MCF 10A (cell line): ENCODE measurements around the gene UMAD1. TPM values are rescaled to one million over a fixed set of nuclear protein-coding genes. Genes with fewer than 3 reads are reported as not detected.
A peak's percentile ranks its signal among the peaks of the same experiment; 100 is the strongest.

ENCODE experiments used
- BruUV-seq: library from RNA; stranded (reverse); fragments of 400-500 nt; replicated peaks from 2 replicates; lab custom pipeline; 2021; lab: Mats Ljungman, UMichigan
- CTCF ChIA-PET: fragments of 300-600 bp; sonication (Branson Sonifier 250); formaldehyde crosslinking; extraction: SDS; loops from one replicate; lab custom pipeline; 2021; ENCODE audit warnings: antibody characterized with exemption, inconsistent platforms; lab: Yijun Ruan, JAX
- POLR2A ChIA-PET: fragments of 300-600, 350-650 bp; sonication (Branson Sonifier 250); formaldehyde crosslinking; extraction: SDS; loops from one replicate; lab custom pipeline; 2020; ENCODE audit warnings: antibody characterized with exemption, inconsistent platforms; lab: Yijun Ruan, JAX
- DNase-seq: peaks from one replicate; pipeline ENCODE4 v3.0.0-alpha.2; 2018; ENCODE audit not compliant: unreplicated experiment
- H3K27ac Mint-ChIP-seq: one replicate; pipeline ENCODE4 v1.8.0; 2022; ENCODE audit warnings: mild to moderate bottlenecking, low read depth, mixed read lengths; ENCODE audit not compliant: unreplicated experiment
- H3K27me3 Mint-ChIP-seq: one replicate; pipeline ENCODE4 v1.8.0; 2022; ENCODE audit warnings: mixed read lengths; ENCODE audit not compliant: insufficient read depth, unreplicated experiment
- H3K36me3 Mint-ChIP-seq: one replicate; pipeline ENCODE4 v1.8.0; 2022; ENCODE audit warnings: mild to moderate bottlenecking, moderate library complexity, mixed read lengths; ENCODE audit not compliant: insufficient read depth, unreplicated experiment
- H3K4me1 Mint-ChIP-seq: one replicate; pipeline ENCODE4 v1.8.0; 2022; ENCODE audit warnings: mixed read lengths; ENCODE audit not compliant: insufficient read depth, unreplicated experiment
- H3K4me3 Mint-ChIP-seq: one replicate; pipeline ENCODE4 v1.8.0; 2022; ENCODE audit warnings: mild to moderate bottlenecking, moderate library complexity, mixed read lengths; ENCODE audit not compliant: unreplicated experiment
- H3K9me3 Mint-ChIP-seq: one replicate; pipeline ENCODE4 v1.8.0; 2022; ENCODE audit warnings: mixed read lengths; ENCODE audit not compliant: unreplicated experiment
- CTCF ChIP-seq: fragments of 200-600 bp; IDR thresholded peaks from one replicate; pipeline ENCODE4 v1.8.0; 2022; ENCODE audit warnings: antibody characterized with exemption, mild to moderate bottlenecking; ENCODE audit not compliant: unreplicated experiment
- intact Hi-C: fragments of 100-400 bp; cut with micrococcal nuclease; formaldehyde crosslinking; loops from 2 replicates; pipeline ENCODE4 v1.14.1; 2022
- total RNA-seq: library from RNA; stranded (reverse); gene quantifications from 2 replicates; pipeline ENCODE4 v1.2.3, GENCODE V29; 2022

Gene UMAD1
- total RNA-seq, 1 experiment from 2014 or later = 7.1 TPM

DNA sequence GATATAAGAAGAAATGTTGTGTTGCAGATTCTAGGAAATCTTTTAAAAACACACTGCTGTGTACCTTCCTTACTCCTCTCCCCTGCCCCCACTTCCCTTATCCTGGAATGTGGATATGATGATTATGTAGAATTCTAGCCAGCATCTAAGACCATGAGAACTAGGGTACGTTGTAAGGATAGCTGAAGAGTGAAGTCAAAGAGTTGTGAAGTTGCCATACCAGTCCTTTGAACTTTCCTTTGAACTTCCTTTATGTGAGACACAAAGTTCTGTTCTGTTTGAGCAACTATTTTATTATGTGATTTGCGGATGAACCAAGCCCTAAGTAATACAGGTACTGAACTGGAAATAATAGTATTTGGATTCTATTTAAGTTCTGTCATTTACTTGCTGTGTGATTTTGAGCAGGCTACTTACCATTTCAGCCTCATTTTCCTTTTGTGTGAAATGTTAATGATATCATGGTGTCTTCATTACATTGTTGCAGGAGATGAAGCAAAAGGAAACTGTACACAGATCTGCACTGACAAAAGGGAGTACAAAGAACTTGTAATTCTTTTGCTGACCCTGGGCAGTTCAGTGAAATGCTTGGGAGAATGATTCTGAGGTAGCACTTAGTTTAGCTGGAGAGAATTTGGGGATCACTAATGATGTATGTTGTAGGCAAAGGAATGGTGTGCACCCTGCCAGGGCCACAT is 46.4 kb downstream of the UMAD1 start:
- intact Hi-C loops = no loop called here
- H3K9me3 Mint-ChIP-seq = no peaks in the 10 kb centered on the region
- CTCF ChIA-PET = interaction anchor here (0.7 to 1.8 kb wide), 3 partner anchors 75 to 530 kb away, joined by 3 to 4 read pairs (median 3); no protein-coding TSS in a partner anchor
- BruUV-seq = no TSS peak
- peak overlapping the region; percentile 63 for H3K27ac Mint-ChIP-seq
- peaks cover 5% of the 10 kb centered on the region for H3K4me1 Mint-ChIP-seq
- TF ChIP-seq CTCF = no peak
- H3K36me3 Mint-ChIP-seq = no peaks in the 10 kb centered on the region
- H3K27me3 Mint-ChIP-seq = no peaks in the 10 kb centered on the region
- POLR2A ChIA-PET = interaction anchor here (0.8 to 1.3 kb wide), 4 partner anchors 12 to 45 kb away, joined by 3 to 5 read pairs (median 4); no protein-coding TSS in a partner anchor
- no peak for DNase-seq
- no peak overlapping the region for H3K4me3 Mint-ChIP-seq

GRCh38 chr7:7687800-7688199 is 47.2 kb downstream of the UMAD1 start:
- intact Hi-C loops = no loop called here
- Mint-ChIP-seq H3K4me3 (no peak overlapping the region), H3K27me3 (no peaks in the 10 kb centered on the region), H3K4me1 (peaks cover 5% of the 10 kb centered on the region), H3K9me3 (no peaks in the 10 kb centered on the region), H3K27ac (no peak overlapping the region), H3K36me3 (no peaks in the 10 kb centered on the region)
- CTCF ChIA-PET = interaction anchor here (0.7 to 2.1 kb wide), 4 partner anchors 76 to 529 kb away, joined by 3 to 6 read pairs (median 3); no protein-coding TSS in a partner anchor
- BruUV-seq = no TSS peak
- POLR2A ChIA-PET = interaction anchor here (0.8 to 1.3 kb wide), 4 partner anchors 11 to 46 kb away, joined by 3 to 5 read pairs (median 4); no protein-coding TSS in a partner anchor
- DNase-seq = no peak
- TF ChIP-seq CTCF = no peak

DNA sequence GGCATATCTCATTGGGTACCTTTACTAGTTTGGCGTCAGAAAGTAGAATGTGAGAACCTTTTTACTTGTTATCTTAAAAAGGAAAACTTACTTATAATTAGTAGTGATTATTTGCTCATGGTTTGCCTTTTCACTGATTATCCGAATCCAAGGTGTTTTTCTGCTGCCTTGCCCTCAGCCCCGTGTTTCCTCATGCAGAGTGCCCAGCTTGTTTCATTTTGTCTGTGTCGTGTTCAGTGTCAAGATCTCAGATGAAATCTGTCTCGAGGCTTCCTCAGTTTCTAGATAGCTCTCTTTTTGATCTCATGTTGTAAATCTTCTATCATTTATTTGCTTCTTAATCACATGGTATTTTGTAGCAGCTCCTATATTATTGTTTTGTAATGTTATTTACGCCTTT is 47.8 kb downstream of the UMAD1 start:
- BruUV-seq = no TSS peak
- DNase-seq = no peak
- Mint-ChIP-seq H3K4me1 (peaks cover 5% of the 10 kb centered on the region), H3K4me3 (no peak overlapping the region), H3K27ac (no peak overlapping the region), H3K9me3 (no peaks in the 10 kb centered on the region), H3K36me3 (no peaks in the 10 kb centered on the region), H3K27me3 (no peaks in the 10 kb centered on the region)
- CTCF ChIA-PET = interaction anchor here (0.7 to 2.1 kb wide), 4 partner anchors 58 to 347 kb away, joined by 3 to 6 read pairs (median 3); no protein-coding TSS in a partner anchor
- POLR2A ChIA-PET = interaction anchor here (1.0 to 1.5 kb wide), 3 partner anchors 16 to 35 kb away, joined by 4 to 5 read pairs (median 4); no protein-coding TSS in a partner anchor
- TF ChIP-seq CTCF = no peak
- intact Hi-C loops = no loop called here

- H3K27me3 Mint-ChIP-seq = no peaks in the 10 kb centered on the region
- intact Hi-C loops = no loop called here
- POLR2A ChIA-PET = interaction anchor here (1.5 kb wide), 1 partner anchor 16 kb away, joined by 4 read pairs; no protein-coding TSS in a partner anchor
Observed at GRCh38 chr7:7688956-7689355, 48.4 kb downstream of the UMAD1 start.

More at GRCh38 chr7:7688956-7689355, 48.4 kb downstream of the UMAD1 start:
- Mint-ChIP-seq H3K36me3 (no peaks in the 10 kb centered on the region), H3K4me1 (peaks cover 8% of the 10 kb centered on the region), H3K9me3 (no peaks in the 10 kb centered on the region), H3K27ac (no peak overlapping the region), H3K4me3 (no peak overlapping the region)
- no peak for DNase-seq
- CTCF ChIA-PET = interaction anchor here (0.7 to 2.1 kb wide), 4 partner anchors 57 to 347 kb away, joined by 3 to 6 read pairs (median 3); no protein-coding TSS in a partner anchor
- no TSS peak for BruUV-seq
- TF ChIP-seq CTCF = no peak
